Osteoblast (primary cell): ENCODE results near the gene CACNG7. TPM values are rescaled to one million over a fixed set of nuclear protein-coding genes. Genes with fewer than 3 reads are reported as not detected.
A peak's percentile ranks its signal among the peaks of the same experiment; 100 is the strongest.

Experiments used
- DNase-seq: peaks from one replicate; pipeline ENCODE4 v3.0.0; 2011; ENCODE audit warnings: low spot score, mixed read lengths; ENCODE audit not compliant: insufficient read length; ENCODE audit errors: missing footprints
- H2AFZ ChIP-seq: 2 replicates; pipeline ENCODE4 v1.6.0; 2011; ENCODE audit warnings: mild to moderate bottlenecking, low read length
- H3K27ac ChIP-seq: 2 replicates; pipeline ENCODE4 v1.5.1; 2011; ENCODE audit warnings: mild to moderate bottlenecking, low read depth, low read length, moderate library complexity
- H3K27me3 ChIP-seq: 2 replicates; pipeline ENCODE4 v1.6.0; 2012; ENCODE audit warnings: mild to moderate bottlenecking, control low read depth, inconsistent platforms, low read length, moderate library complexity; ENCODE audit not compliant: insufficient read depth
- H3K36me3 ChIP-seq: 2 replicates; pipeline ENCODE4 v1.5.1; 2011; ENCODE audit warnings: mild to moderate bottlenecking, low read length, control low read depth, moderate library complexity; ENCODE audit not compliant: insufficient read depth
- H3K4me1 ChIP-seq: 2 replicates; pipeline ENCODE4 v1.5.1; 2011; ENCODE audit warnings: mild to moderate bottlenecking, low read length, control low read depth, moderate library complexity; ENCODE audit not compliant: insufficient read depth
- H3K4me2 ChIP-seq: 2 replicates; pipeline ENCODE4 v1.6.0; 2011; ENCODE audit warnings: mild to moderate bottlenecking, low read length; ENCODE audit not compliant: insufficient read depth
- H3K4me3 ChIP-seq: fragments of 200-600 bp; sonication (generic); 3 replicates; pipeline ENCODE4 v1.5.1; 2012; ENCODE audit warnings: mild to moderate bottlenecking, low read length, inconsistent platforms; ENCODE audit not compliant: insufficient read depth
- H3K79me2 ChIP-seq: 2 replicates; pipeline ENCODE4 v1.6.0; 2012; ENCODE audit warnings: mild to moderate bottlenecking, low read length, control low read depth, inconsistent platforms; ENCODE audit not compliant: insufficient read depth
- H3K9me3 ChIP-seq: 2 replicates; pipeline ENCODE4 v1.5.1; 2011; ENCODE audit warnings: low read depth, low read length, control low read depth
- H4K20me1 ChIP-seq: 2 replicates; pipeline ENCODE4 v1.6.0; 2012; ENCODE audit warnings: mild to moderate bottlenecking, low read length, control low read depth; ENCODE audit not compliant: insufficient read depth
- CTCF ChIP-seq: IDR thresholded peaks from 2 replicates; pipeline ENCODE4 v1.5.1; 2011; ENCODE audit warnings: mild to moderate bottlenecking, low read depth, low read length, moderate library complexity; ENCODE audit errors: extremely low read depth
- total RNA-seq: library from RNA; depleted of rRNA; stranded (reverse); fragments of >200 nt; gene quantifications from 2 replicates; pipeline ENCODE4 v1.2.3, GENCODE V29; 2012

Gene CACNG7
- total RNA-seq, 1 donor = not detected

DNA sequence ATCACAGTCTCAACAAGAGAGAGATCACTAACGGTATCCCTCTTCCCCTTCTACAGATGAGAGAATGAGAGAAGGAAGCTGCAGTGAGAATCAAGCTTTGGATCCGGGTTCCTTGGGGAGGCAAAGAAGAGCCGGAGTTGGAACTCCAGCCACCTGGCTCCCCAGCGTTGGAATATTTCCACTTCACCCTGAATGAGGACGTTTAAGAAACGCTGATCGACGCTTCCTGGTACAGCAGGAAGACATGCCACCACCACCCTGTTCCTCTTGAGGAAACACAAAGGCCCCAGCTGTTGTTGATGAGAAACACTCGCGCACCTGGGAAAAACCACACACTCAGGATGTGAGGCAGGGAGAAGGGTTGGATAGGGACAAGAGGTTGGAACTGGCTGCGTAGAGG is 42.4 kb downstream of the CACNG7 start:
- no peak for TF ChIP-seq CTCF
- Histone ChIP-seq H3K4me2 (no peak overlapping the region), H3K4me3 (no peak overlapping the region), H3K79me2 (no peaks in the 10 kb centered on the region), H3K36me3 (no peaks in the 10 kb centered on the region), H3K27me3 (peaks cover 5% of the 10 kb centered on the region), H3K27ac (no peak overlapping the region), H3K4me1 (no peaks in the 10 kb centered on the region), H2AFZ (no peak overlapping the region), H3K9me3 (no peaks in the 10 kb centered on the region), H4K20me1 (no peaks in the 10 kb centered on the region)
- no peak for DNase-seq

- Histone ChIP-seq H3K4me2 (no peak overlapping the region), H3K4me1 (no peaks in the 10 kb centered on the region), H3K27ac (no peak overlapping the region), H4K20me1 (no peaks in the 10 kb centered on the region), H3K36me3 (no peaks in the 10 kb centered on the region), H3K9me3 (no peaks in the 10 kb centered on the region), H2AFZ (no peak overlapping the region), H3K4me3 (no peak overlapping the region), H3K27me3 (peaks cover 8% of the 10 kb centered on the region), H3K79me2 (no peaks in the 10 kb centered on the region)
- peak; percentile 52 for DNase-seq
- TF ChIP-seq CTCF = no peak
Observed at GRCh38 chr19:53951947-53952346, 42.9 kb downstream of the CACNG7 start.

DNA sequence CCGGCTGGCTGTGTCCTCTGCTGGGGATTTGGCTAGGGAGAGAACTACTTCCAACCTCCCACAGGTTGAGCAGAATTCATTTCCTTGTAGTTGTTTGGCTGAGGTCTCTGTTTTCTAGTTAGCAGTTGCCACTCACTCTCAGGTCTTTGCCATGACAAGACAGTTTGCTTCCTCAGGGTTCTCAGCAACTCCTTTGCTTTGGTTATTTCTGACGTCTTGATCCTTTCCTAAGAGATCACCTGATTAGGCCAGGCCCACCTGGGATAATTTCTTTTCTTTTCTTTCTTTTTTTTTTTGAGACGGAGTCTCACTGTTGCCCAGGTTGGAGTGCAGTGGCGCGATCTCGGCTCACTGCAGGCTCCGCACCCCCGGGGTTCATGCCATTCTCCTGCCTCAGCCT is 44.3 kb downstream of the CACNG7 start:
- Histone ChIP-seq H4K20me1 (no peaks in the 10 kb centered on the region), H3K9me3 (no peaks in the 10 kb centered on the region), H3K4me1 (no peaks in the 10 kb centered on the region), H3K4me3 (no peak overlapping the region), H3K79me2 (no peaks in the 10 kb centered on the region), H3K27ac (no peak overlapping the region), H3K36me3 (no peaks in the 10 kb centered on the region), H2AFZ (no peak overlapping the region), H3K27me3 (peaks cover 22% of the 10 kb centered on the region), H3K4me2 (no peak overlapping the region)
- peak; percentile 69 for DNase-seq
- no peak for TF ChIP-seq CTCF

GRCh38 chr19:53957448-53958167 is 48.5 kb downstream of the CACNG7 start:
- H3K27me3 ChIP-seq = peaks cover 55% of the 10 kb centered on the region
- H3K4me2 ChIP-seq = no peak overlapping the region
- no peaks in the 10 kb centered on the region for H3K4me1 ChIP-seq
- no peaks in the 10 kb centered on the region for H3K9me3 ChIP-seq
- H4K20me1 ChIP-seq = no peaks in the 10 kb centered on the region
- TF ChIP-seq CTCF = no peak
- no peak overlapping the region for H3K27ac ChIP-seq
- no peak overlapping the region for H2AFZ ChIP-seq
- H3K4me3 ChIP-seq = no peak overlapping the region
- no peaks in the 10 kb centered on the region for H3K36me3 ChIP-seq
- DNase-seq = peak; percentile 62
- H3K79me2 ChIP-seq = no peaks in the 10 kb centered on the region
